Lower leg skin (tissue), 3 donors: Measurements from ENCODE around the gene ASIC1.

Source experiments
- CTCF ChIP-seq, 3 donors: fragments of 450-650 bp; IDR thresholded peaks; one replicate each; pipeline ENCODE4 v1.5.1; 2016; ENCODE audit warnings: antibody characterized with exemption in 3 of 3, mild to moderate bottlenecking in 3 of 3, moderate library complexity in 2 of 3
- POLR2A ChIP-seq, 2 donors: fragments of 450-650 bp; IDR thresholded peaks; one replicate each; pipeline ENCODE4 v1.6.1; 2016 to 2017; ENCODE audit warnings: antibody characterized with exemption in 2 of 2, mild to moderate bottlenecking in 1 of 2, moderate library complexity in 1 of 2

GRCh38 chr12:50072198-50072907 is 15.0 kb downstream of the ASIC1 start:
- TF ChIP-seq CTCF (IDR thresholded peaks at IDR 0.05), result no peak
- TF ChIP-seq POLR2A (IDR thresholded peaks at IDR 0.05), result no peak
